Activated T-cell treated with anti-CD3 and anti-CD28 coated beads, Interleukin-2, amount 50 U/mL, for 72 hours (primary cell): ENCODE data around the gene DPF3. TPM values are rescaled to one million over a fixed set of nuclear protein-coding genes. Genes with fewer than 3 reads are reported as not detected.

Experiments
- ATAC-seq, 2 donors: fragments of 150-1000 bp; cut with Tn5 transposase; replicated peaks in 1 of 2; 2 replicates each; pipeline ENCODE4 v1.10.0; 2021; ENCODE audit warnings: moderate library complexity in 2 of 2, mild to moderate bottlenecking in 1 of 2
- DNase-seq, 2 donors: peaks; one replicate each; pipeline ENCODE4 v3.0.0; 2021 to 2022; ENCODE audit warnings: mixed read lengths in 1 of 2
- H3K27ac Mint-ChIP-seq: one replicate; pipeline ENCODE4 v1.8.0; 2022; ENCODE audit warnings: mild to moderate bottlenecking, moderate library complexity, mixed read lengths
- H3K27me3 Mint-ChIP-seq: one replicate; pipeline ENCODE4 v1.8.0; 2022; ENCODE audit warnings: low read depth, mixed read lengths
- H3K36me3 Mint-ChIP-seq, 2 donors: one replicate each; pipeline ENCODE4 v1.8.0; 2022; ENCODE audit warnings: mixed read lengths in 2 of 2, mild to moderate bottlenecking in 1 of 2; ENCODE audit not compliant: insufficient read depth in 2 of 2
- H3K4me1 Mint-ChIP-seq: one replicate; pipeline ENCODE4 v1.8.0; 2022; ENCODE audit warnings: low read depth, mixed read lengths
- H3K4me3 Mint-ChIP-seq, 2 donors: one replicate each; pipeline ENCODE4 v1.8.0; 2022; ENCODE audit warnings: mild to moderate bottlenecking in 2 of 2, mixed read lengths in 2 of 2, moderate library complexity in 2 of 2
- H3K9me3 Mint-ChIP-seq, 2 donors: one replicate each; pipeline ENCODE4 v1.8.0; 2022; ENCODE audit warnings: mixed read lengths in 2 of 2
- total RNA-seq, 2 donors: library from RNA; stranded (reverse); gene quantifications; one replicate each; pipeline ENCODE4 v1.2.3, GENCODE V29; 2022

The DPF3 gene
- total RNA-seq, 2 donors from 2014 or later = 0.23 to 0.62 TPM

DNA sequence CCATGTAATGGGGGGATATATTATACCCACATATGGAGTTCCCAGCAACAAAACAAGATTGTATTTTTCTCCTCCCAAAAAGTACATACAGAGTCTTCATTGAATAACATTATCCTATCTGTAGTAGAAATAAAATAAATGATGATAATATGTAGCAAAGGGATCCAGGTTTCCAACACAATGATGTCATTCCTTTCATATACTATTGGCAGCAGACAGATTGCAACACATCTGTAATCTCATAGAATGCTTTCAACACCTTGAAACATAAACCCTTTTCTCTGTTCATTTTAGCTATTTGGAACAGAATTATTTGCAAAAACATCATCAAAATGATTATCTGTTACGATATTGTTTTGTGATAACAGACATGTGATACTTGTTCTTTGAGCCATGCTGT lies 317.6 kb downstream of the DPF3 start:
- Mint-ChIP-seq H3K36me3 (no peaks in the 10 kb centered on the region), H3K4me1 (peaks cover 8% of the 10 kb centered on the region), H3K27ac (no peak overlapping the region), H3K27me3 (peaks cover 3% of the 10 kb centered on the region), H3K9me3 (peaks cover 0 to under 1% of the 10 kb centered on the region in 2 donors), H3K4me3 (no peak overlapping the region)
- ATAC-seq (no peak), DNase-seq (no peak)

DNA sequence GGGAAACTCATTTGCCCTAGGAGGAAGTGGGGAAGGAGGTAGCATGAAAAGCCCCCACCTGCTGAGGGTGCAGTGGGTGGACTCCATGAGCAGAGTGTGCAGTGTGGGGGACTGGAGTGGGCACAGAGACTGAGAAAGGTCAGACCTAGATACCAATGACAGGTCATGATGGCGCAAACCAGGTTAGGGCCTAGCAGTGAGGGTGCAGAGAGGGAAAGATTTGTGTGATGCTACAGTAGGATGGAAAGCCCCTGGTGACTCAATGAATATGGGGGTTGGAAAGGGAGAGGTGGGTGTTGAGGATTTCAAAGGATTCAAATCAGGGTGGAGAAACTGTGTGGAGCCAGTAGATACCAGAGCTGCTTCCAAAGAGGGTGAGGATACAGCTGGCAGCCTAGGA lies 319.2 kb downstream of the DPF3 start:
- DNase-seq (no peak), ATAC-seq (peak in 1 of 2 donors; percentile 23)
- Mint-ChIP-seq H3K9me3 (peaks cover 0 to 1% of the 10 kb centered on the region in 2 donors), H3K4me1 (peaks cover 8% of the 10 kb centered on the region), H3K36me3 (no peaks in the 10 kb centered on the region), H3K27me3 (no peaks in the 10 kb centered on the region), H3K27ac (no peak overlapping the region), H3K4me3 (no peak overlapping the region)

DNA sequence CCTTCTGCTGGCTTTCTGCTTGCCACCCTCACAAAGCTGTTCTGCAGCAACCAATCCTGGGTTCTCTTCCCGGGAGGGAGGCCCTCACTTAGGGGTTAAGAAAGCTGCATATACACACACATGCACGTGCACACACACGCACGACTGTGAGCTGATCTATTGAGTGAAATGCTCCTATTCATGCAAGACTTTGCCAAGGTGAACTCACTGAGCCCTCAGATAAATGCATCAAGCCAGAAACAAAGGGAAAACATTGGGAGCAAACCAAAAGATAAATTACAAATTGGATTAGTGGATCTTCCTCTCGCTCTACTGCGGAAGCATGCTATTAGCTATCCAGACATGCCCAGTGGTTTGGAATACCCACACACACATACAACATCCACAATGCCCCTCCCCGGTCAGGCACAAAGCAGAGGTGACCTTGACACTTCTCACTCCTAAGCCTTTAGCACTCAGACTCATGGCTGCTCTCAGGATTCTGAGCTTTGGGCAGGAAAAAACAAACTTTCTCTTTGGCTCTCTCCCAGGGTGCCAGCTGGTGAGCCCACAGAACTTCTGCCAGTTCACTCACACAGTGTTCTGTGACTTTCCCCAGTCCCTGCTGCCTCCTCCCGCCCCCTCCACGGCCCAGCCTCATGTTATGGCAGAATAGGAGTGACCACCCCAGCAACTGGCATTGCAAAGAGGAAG lies 320.0 kb downstream of the DPF3 start:
- Mint-ChIP-seq H3K9me3 (peaks cover 0 to 1% of the 10 kb centered on the region in 2 donors), H3K4me3 (no peak overlapping the region), H3K27ac (no peak overlapping the region), H3K36me3 (no peaks in the 10 kb centered on the region), H3K27me3 (no peaks in the 10 kb centered on the region), H3K4me1 (peaks cover 8% of the 10 kb centered on the region)
- DNase-seq (no peak), ATAC-seq (no peak)

Other genes starting within 250 kb of the DPF3 start
- gene DCAF4, start 32.4 kb upstream of the DPF3 start, total RNA-seq = 10 to 100 TPM; 15.1 to 16.6 TPM
- gene ZFYVE1, start 133.0 kb upstream of the DPF3 start, total RNA-seq = 10 to 100 TPM; 21.5 to 21.7 TPM
- 10 to 100 TPM; 91.8 to 92.3 TPM for gene RBM25, start 164.4 kb upstream of the DPF3 start, total RNA-seq
- gene PSEN1, start 242.4 kb upstream of the DPF3 start, total RNA-seq = 10 to 100 TPM; 40.1 to 42.2 TPM